HG03460 (cell line): Measurements from ENCODE around the gene GSAP.

Experiments used
- ATAC-seq: cut with Tn5 transposase; IDR thresholded peaks from one replicate; pipeline ENCODE4 v1.9.1; 2021; ENCODE audit not compliant: unreplicated experiment

The GSAP gene

GRCh38 chr7:77329466-77330168, 86.5 kb downstream of the GSAP start:
- no peak for ATAC-seq

- ATAC-seq = no peak
Observed at GRCh38 chr7:77328669-77329068, 87.5 kb downstream of the GSAP start.

- ATAC-seq = no peak
Observed at GRCh38 chr7:77327932-77328628, 88.1 kb downstream of the GSAP start.

GRCh38 chr7:77327067-77327931, 88.8 kb downstream of the GSAP start:
- ATAC-seq = no peak

- no peak for ATAC-seq
Observed at GRCh38 chr7:77326131-77326530, 90.0 kb downstream of the GSAP start.

GRCh38 chr7:77321300-77321699, 94.8 kb downstream of the GSAP start:
- ATAC-seq = no peak

- ATAC-seq = no peak
Observed at GRCh38 chr7:77320714-77321113, 95.4 kb downstream of the GSAP start.

GRCh38 chr7:77320137-77320536, 96.0 kb downstream of the GSAP start:
- no peak for ATAC-seq

GRCh38 chr7:77318019-77318418, 98.1 kb downstream of the GSAP start:
- ATAC-seq = no peak

- ATAC-seq = no peak
Observed at GRCh38 chr7:77316219-77316978, 99.8 kb downstream of the GSAP start.

- no peak for ATAC-seq
Observed at GRCh38 chr7:77315182-77315591, 101.0 kb downstream of the GSAP start.

- no peak for ATAC-seq
Observed at GRCh38 chr7:77313876-77314480, 102.2 kb downstream of the GSAP start.

- ATAC-seq = no peak
Observed at GRCh38 chr7:77313085-77313484, 103.1 kb downstream of the GSAP start.

- no peak for ATAC-seq
Observed at GRCh38 chr7:77310982-77311381, 105.2 kb downstream of the GSAP start.

- ATAC-seq = no peak
Observed at GRCh38 chr7:77309714-77310220, 106.4 kb downstream of the GSAP start.

- ATAC-seq = no peak
Observed at GRCh38 chr7:77308792-77309191, 107.4 kb downstream of the GSAP start.

GRCh38 chr7:77306231-77307067, 109.7 kb downstream of the GSAP start:
- no peak for ATAC-seq

GRCh38 chr7:77295549-77295948, 120.6 kb downstream of the GSAP start:
- ATAC-seq = no peak

- no peak for ATAC-seq
Observed at GRCh38 chr7:77293046-77293445, 123.1 kb downstream of the GSAP start.
